SH-SY5Y (cell line): ENCODE data around the gene TXNL4A.

Experiments used
- GATA2 ChIP-seq: IDR thresholded peaks from 2 replicates; pipeline ENCODE4 v1.6.1; 2011; ENCODE audit warnings: mild to moderate bottlenecking, low read depth, low read length
- GATA3 ChIP-seq: IDR thresholded peaks from 2 replicates; pipeline ENCODE4 v1.6.1; 2011; ENCODE audit warnings: low read depth, mild to moderate bottlenecking, low read length, moderate library complexity

DNA sequence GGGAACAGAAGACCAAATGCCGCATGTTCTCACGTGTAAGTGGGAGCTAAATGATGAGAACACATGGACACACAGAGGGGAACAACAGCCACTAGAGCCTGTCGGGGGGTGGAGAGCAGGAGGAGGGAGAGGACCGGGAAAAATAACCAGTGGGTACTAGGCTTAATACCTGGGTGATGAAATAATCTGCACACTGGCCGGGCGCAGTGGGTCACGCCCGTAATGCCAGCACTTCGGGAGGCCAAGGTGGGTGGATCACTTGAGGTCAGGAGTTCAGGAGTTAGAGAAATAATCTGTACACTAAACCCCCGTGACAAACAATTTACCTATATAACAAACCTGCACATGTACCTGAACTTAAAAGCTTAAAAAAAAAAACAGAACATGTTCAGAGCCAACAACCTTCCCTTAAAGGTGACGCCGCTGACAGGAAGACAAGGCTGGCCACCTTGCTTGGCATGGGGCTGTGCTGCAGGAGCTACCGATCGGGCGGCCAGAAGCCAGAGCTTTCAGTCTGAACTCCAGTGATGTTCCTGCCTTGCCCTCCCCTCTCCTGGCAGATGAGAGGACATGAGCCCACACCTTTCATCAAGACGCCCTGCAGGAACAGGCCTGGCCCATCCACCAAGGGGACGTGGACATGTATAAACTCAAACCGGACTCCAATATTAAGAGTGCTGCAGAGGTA, 48.1 kb downstream of the TXNL4A start:
- no peak for TF ChIP-seq GATA2
- no peak for TF ChIP-seq GATA3
